Medulla oblongata (tissue), 1 donor: ENCODE data around the gene GUCA2B.

Experiments used
- DNase-seq: peaks from one replicate; pipeline ENCODE4 v3.0.0-alpha.2; 2015; ENCODE audit errors: extremely low spot score

Gene GUCA2B

DNA sequence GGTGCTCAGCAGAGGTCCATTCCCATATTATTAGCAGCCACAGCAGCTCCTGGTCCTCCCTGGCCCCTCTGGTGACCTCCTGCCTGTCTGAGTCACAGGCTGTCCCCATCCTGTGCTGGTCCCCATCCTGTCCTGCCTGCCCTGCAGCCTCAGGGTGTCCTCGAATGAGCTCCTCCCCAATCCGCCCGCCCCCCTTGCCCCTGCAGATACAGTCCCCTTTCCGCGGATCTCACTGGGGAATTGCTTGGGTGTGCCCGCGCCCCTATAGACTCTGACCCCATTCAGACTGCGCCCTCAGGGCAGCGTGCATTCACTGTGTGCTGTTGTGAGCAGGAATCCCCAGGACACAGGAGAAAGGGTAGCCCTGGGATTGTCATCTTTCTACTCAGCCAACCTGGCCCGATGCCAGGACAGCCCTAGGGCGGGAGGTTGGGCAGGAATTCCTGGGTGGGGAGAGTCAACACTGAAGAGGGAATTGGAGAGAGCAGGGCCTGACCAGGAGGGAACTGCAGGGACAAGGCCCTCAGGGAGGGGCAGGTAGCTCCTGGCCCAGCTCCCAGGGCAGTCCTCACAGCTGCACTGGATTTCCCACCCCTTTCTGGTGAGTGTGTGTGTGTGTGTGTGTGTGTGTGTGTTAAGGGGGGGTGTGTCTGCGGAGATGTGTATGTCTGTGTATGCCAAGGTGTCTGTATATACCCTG lies 12.5 kb downstream of the GUCA2B start:
- no peak for DNase-seq

DNA sequence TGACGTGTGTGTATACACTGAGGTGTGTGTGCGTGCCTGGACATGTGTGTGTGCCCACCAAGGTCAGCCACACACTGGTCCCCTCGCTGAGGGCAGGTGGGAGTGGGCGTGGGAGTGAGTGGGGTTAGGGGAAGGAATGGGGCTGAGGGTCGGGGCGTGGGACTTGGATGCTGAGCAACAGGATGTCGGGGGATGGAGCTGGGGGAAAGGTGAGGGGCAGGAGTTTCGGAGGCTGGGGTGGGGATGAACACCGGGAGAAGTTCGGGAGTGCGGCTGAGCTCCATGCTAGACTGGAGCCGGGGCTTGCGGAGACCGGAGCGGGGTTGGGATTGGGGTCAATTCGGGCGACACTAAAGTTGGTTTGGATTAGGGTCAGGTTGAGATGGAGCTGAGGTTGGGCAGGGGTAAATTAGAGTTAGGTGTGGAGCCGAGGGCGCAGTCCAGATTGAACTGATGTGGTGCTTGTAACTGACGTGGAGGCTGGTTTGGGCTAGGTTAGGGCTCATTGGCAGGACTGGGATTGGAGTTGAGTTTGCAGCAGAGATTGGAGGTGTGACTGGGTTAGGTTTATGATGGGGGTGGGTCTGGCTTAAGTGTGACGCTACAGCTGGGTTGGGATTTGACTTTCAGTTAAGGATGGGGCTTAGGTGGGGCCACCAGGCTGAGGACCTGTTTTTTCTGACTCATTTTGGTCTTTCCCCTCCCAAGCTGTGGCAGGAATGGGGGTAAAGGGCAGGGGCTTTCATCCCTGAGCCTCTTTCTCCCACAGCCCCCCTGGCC lies 14.6 kb downstream of the GUCA2B start:
- no peak for DNase-seq

DNA sequence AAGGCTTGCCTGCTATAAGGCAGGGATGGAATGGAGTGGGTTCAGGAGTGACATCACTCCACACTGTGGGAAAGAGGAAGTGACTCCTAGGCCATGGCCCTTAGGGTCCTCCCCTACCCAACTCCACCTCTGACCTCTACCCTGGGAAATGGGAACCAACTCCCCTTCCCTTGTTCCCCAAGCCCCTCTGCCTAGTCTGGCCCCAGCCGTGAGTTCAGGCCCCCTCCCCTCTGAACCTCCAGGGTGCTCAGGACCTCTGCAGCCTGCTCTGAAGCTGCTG lies 15.1 kb downstream of the GUCA2B start:
- DNase-seq, result no peak

DNA sequence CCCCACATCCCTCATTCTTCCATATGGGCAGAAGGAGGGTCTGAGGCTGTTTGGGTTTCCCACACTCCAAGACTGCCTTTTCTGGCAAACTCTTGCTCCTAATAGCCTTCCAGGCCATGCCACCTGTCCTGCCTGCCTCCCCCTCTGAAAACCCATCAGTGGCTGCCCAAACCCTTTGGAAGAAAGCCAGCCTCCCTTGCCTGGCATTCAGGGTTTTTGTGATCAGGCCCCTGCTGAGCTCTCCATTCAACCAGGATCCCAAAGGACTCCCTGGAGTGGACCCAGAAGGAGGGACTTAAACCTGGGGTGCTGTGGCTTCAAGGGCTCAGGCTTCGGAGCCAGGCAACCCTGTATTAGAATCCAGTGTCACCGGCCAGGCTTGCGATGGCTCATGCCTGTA lies 15.6 kb downstream of the GUCA2B start:
- DNase-seq, result no peak

DNA sequence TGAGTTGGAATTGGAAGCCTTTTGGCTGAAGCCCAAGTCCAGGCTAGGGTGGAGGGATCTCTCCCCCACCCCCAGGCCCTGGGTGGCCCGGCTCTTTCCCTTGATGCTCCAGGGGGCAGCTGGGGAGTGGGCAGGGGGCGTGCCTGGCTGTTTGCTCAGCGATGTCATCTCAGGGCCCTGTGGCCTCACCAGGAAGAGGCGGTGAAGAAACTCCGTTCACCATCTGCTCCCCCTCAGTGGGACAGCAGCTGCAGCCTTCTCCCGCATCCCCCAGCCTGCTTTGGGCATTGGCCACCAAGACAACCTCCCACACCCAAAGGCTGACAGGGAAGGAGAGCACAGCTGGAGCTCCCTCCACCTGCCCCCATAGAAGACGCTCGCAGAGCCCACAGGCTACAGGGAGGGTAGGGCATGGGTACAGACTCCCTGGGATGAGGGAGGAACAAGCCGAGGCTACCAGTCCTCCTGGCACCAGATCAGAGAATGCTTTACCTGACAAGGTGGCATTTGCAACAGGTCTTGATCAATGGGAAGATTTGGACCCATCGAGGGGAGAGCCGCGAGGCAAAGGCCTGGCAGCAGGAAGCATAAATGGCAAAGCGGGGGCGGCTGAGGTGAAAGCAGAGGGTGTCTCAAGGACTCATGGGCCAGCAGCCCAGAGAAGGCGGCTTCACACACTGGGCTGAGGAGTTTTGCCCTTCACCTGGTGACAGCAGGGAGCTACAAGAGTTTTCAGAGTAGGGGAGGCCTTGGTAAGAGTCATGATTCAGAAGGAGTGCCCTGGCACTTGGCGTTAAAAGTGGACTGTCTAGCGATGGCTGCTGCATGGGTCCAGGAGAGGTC lies 17.8 kb downstream of the GUCA2B start:
- DNase-seq, result no peak

DNA sequence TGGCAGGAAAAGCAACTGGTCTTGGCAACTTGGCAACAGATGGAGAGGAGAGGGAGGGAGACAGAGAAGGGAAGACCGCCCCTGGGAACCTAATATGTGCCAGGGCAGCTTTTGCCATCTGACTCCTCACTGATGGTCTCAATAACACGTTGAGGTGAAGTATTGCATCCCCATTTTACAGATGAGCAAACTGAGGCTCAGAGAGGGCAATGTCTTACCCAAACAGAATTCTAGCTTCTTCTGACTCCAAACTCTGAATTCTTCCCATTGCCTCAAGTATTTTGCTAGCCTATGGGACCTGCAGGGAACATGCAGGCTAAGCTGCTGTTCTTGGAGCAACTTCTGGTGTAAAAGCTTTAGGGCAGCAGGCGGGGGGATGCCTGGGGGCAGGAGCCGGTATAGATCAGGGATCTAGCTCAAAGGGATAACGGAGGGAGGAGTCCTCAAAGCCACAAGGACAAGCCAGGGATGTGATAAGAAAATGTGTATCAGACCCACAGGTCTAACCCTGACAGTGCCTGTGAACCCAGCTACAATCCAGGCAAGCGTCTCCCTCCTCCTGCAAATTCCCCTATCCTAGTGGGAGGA lies 18.6 kb downstream of the GUCA2B start:
- DNase-seq, result no peak

DNA sequence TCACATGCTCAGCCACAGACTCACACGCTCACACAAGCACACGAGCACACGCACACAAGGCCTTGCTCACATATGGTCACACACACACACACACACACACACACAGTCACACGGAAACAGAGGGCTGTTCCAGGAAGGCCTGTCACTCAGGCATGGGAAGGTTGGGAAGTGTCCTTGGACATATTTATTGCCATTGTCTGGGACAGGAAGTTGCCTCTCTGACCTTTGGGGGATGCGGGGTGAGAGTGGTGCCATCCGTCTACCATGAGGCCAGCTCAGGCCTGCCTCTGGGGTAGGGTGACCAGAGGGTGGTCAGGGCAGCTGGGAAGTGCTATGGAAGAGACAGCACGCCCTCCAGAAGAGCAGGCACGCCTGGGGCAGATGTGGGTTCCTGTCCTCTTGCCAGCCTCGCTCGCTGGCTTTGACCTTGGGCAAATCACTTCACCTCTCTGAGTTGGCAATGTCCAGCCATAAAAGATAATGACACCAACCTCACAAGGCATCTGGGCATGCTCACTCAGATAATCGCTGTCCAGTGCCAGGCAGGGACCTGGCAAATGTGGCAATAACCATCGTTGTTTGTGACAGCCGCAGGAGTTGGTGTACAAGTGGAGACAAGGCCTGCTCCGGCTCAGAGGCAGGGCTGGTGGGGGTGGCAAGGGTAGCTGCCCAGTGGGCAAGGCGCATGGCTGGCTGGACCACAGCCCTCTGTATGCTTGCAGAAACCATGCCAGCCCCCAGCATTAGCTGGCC lies 19.3 kb downstream of the GUCA2B start:
- peak; percentile 11 for DNase-seq

DNA sequence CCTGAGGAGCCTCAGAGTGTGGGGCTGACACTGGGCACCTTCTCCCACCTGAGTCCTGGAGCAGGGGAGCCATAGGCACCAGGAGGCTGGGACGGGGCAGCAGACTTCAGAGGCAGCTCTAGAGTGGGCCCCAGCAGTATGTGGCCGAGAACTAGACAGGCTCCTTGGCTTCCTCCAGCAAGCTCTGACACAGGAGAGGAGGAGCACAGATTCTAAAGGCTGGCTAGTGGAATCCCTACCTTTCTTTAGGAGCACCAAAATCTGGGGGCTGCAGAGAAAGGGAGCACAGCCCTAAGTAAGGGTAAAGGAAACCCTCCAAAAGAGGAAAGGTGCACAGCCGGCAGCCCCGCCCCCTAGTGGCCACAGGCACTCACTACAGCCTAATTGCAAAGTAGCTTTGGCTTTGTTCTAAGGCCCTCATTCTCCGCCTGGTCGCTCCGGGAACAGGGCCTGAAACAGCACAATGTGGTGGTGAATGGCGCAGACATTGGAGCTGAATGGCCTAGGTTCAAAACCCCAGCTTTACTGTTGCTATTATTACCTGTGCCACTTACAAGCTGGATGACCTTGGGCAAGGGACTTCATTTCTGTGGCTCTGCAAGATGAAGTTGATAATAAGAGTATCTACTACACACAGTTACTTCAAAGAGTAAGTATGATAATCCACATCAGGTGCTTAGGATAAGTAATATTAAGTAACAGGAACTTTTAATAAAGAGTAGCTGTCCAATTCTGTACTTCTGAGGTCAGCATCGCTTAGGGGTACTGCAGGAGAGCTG lies 20.1 kb downstream of the GUCA2B start:
- DNase-seq, result peak; percentile 76

DNA sequence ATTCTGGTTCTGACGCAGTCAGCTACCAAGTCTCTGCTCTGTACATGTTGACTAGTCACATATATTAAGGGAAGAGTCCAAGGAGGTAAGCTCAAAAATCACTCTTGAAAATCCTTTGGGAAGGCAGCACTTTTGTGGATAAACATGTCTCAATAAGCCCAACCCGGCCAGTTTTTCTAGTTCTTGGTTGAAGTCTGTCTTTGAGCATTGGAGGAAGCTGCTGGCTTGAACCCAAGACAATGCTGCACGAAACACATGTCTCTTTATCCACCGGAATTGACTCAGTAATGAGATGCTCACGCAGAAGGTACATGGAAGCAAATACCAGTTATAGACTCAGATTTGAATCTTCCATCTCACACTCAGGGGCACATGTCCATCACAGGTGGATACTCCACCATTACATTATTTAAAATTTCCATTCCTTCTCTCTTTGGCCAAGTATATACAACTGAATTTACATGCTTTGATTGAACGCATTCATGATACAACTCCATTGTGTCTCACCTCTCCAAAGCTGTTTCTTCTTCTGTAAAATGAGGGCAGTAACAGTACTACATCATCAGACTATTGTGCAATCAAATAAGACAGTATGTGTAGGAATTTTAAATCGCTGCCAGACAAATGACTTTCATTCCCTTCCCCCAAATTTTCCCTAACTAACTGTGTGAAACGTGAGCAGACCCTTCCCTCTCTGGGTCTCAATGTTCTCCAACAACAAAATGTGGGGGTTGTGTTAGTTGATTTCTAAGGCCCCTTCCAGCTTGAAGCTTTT lies 20.9 kb downstream of the GUCA2B start:
- DNase-seq, result peak; percentile 32

DNA sequence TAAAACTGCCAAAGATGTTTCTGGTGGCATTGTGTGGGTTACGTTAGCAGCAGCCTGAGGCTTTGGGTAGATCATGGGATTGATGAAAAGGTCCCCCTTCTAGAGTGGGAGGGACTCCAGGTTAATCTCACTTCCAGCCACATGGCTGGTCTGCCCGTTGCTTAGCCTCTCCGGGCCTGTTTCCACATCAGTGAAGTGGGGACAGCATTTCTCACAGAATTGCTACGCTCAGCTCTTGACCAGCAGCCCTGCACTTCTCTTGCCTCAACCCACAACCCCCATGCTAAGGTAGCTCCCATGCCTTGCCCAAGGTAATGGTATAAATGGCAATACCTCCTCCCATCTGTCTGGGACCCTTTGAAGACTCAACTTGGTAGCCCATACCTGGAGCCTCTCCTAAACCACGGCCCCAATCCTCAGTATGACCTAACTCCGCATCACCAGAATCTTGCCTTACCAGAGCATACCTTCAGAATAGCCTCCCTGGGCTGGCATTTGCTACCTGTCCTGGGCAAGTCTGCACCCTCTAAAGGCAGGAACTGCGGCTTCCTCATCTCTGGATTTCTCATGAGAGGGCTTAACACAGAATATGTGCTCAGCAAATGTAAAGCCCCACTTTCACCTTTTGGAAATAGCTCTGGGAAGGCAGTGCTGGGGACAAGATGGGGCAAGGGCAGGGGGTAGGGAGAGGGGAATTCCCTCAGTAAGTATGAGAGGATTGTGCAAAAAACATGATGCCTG lies 22.3 kb downstream of the GUCA2B start:
- no peak for DNase-seq

DNA sequence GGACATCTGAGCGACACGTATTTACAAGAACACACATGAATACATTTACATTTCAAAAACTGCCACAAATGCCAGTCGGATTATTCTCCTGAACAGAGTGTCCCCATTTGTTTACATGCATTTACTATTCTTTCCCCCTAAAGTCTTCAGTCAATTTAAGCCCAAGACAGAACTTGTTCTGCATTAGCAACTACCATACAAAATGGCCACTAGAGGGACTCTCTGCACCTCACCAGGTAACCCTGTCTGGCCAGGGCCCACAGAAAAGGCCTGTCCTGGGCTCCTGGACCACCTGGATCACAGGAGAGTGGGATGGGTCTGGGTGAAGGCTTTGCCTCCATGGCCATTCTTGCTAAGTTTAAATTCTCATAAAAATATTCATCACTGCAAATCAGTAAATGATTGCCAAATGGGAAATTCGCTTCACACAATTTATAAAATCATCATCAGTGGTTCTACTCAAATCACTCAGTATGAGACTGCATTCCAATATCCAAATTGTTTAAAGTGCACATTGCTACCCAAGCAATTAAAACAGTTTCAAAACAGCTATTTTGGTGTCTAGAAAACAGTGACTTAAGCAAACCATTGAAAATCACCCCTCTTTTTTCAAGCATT lies 23.8 kb downstream of the GUCA2B start:
- peak; percentile 54 for DNase-seq

DNA sequence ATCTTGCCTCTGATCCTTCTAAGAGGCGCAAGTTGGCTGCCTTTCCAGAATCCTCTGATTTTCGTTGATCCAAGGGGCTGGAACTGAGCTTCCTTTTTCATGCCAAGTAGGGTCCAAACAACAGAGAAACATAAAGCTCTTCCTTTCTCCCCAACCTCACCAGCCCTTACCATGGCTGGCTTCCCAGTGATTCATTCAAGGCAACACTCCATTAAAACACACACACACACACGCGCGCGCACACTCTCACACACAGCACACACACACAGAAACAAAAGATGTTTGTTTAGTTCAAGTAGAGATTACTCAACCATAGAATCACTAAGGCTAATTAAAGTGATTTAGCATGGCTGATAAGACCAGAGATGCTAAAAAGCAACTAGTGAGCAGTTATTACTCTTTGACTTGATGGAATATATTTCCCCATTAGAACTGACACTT lies 24.4 kb downstream of the GUCA2B start:
- peak; percentile 77 for DNase-seq

DNA sequence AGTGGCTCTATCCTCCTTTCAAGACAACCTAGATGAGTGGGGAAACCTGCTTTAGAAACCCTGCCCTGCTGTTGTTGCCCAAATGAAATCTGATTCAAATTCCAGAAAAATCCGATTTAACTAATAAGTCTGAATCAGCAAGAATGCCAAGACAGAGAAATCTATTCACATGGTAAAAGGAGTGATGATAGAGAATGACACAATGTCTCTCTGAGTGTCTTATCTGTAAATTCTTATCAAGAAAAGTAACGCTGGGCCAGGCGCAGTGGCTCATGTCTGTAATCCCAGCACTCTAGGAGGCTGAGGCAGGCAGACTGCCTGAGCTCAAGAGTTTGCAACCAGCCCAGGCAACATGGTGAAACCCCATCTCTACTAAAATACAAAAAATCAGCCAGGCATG lies 25.0 kb downstream of the GUCA2B start:
- DNase-seq, result no peak

DNA sequence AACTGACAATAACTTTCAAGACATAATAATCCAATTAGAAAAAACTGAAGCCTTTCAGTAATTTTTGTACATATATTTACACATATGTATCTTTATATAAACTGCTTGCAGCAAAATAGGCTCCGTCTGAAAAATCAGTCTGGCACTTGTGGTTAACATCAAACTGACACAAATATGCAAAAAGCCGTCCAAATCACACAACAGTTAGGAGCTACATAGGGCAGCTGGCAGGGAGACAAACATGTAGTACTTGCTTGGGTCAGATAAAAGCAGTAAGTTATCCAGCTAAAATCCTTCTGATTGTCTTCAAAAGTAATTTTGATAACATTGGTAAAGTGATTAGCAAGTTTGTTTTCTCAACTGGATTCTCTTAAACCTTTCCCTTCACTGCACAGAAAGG lies 26.1 kb downstream of the GUCA2B start:
- no peak for DNase-seq

DNA sequence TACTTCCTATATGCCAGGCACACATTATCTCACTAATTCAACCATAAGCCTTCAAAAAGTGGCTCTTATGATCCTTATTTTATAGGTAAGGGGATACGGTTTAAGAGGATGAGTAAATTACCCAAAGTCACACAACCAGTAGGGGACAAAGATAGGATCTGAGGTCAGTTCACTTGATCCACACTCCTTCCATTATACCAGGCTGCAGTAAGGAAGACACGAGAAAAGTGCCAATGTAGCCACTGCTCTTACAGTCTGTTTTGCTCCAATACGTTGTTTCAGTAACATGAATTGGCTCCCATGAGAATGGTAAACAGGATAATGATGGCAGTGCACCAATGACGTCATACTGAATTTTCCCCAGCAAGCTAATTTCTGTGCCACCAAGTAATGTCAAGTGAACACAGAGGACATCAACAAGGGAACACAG lies 26.7 kb downstream of the GUCA2B start:
- no peak for DNase-seq

DNA sequence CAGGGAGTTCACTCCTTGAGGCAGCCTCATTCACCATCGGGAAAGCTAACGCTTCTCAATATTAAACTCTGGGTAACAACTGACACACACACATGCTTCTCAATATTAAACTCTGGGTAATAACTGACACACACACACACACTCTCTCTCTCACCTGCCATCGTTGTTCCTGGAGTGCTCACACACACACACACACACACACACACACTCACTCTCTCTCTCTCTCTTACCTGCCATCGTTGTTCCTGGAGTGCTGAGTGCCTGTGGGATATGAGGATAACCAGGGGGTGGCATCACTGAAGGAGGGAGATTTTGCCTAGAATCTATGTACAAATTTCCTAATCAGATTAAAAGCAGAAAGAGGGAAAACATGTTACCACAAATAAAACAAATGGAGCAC lies 28.5 kb downstream of the GUCA2B start:
- no peak for DNase-seq

DNA sequence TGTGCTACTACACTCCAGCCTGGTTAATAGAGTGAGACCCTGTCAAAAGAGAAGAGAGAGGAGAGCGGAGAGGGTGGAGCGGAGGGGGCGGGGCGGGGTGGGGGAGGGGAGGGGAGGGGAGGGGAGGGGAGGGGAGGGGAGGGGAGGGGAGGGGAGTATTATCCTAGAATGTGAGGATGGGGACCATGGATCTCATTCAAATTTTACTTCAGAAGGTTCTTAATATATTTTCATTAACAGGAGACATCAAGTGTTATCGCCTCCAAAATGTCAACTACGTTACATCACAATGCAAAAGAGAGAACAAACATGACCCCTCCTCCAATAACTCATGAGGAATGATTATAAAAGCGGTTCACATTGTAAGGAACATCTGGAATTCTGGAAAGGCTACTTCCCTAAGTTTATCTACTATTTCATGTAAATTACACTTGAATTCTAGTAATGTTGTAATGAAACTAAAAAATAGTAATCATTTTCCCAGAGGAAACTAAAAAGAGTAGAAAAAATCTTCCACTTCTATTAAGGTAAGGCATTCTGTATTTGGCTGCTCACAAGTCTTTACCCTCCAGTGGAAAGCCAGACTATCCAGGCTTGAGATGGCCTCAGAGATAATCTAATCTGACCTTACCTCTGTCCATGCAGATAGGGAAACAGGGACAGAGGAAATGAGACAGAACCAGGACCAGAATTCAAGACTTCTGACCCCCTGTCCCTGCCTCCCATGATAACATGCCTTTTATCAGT lies 30.2 kb downstream of the GUCA2B start:
- no peak for DNase-seq

DNA sequence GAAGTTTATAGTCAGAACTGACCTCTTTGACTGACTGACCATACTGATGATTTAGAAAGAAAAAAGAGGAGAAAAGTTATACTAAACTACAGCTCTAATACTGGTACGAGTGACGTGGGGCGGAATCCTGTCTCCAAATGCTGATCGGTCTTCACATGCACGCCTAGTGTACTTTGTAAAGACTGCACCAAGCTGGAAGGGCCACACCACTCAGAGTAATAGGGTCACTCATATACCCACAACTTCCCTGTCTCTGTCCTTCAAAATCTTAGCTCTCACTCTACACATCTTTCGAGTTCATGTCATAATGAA lies 30.7 kb downstream of the GUCA2B start:
- DNase-seq, result no peak
